Tibial nerve (tissue), 4 donors: ENCODE results near the gene C2CD4B. TPM values are rescaled to one million over a fixed set of nuclear protein-coding genes. Genes with fewer than 3 reads are reported as not detected.

ENCODE experiments used
- DNase-seq, 2 donors: peaks; one replicate each; pipeline ENCODE4 v3.0.0-alpha.2; 2019; ENCODE audit warnings: low spot score in 2 of 2
- H3K27ac ChIP-seq, 4 donors: fragments of 200-600 bp; sonication (generic) in 3 of 4; one replicate each; pipeline ENCODE4 v1.5.1; 2017 to 2019; ENCODE audit warnings: mild to moderate bottlenecking in 1 of 4
- H3K27me3 ChIP-seq, 2 donors: fragments of 200-600 bp; sonication (generic) in 1 of 2; one replicate each; pipeline versions ENCODE4 v1.5.1 to v1.6.0; 2017 to 2019
- H3K36me3 ChIP-seq, 3 donors: fragments of 200-600 bp; sonication (generic); one replicate each; pipeline ENCODE4 v1.5.1; 2018 to 2019
- H3K4me1 ChIP-seq, 4 donors: fragments of 200-600 bp; sonication (generic) in 3 of 4; one replicate each; pipeline ENCODE4 v1.5.1; 2017 to 2019
- H3K4me3 ChIP-seq, 4 donors: fragments of 200-600 bp; sonication (generic) in 3 of 4; one replicate each; pipeline ENCODE4 v1.5.1; 2017 to 2019; ENCODE audit warnings: mild to moderate bottlenecking in 1 of 4, moderate library complexity in 1 of 4
- H3K9me3 ChIP-seq, 4 donors: fragments of 200-600 bp; sonication (generic) in 3 of 4; one replicate each; pipeline ENCODE4 v1.5.1; 2017 to 2019
- EP300 ChIP-seq, 2 donors: sonication (generic); formaldehyde crosslinking; IDR thresholded peaks; one replicate each; pipeline ENCODE4 v1.6.1; 2017; ENCODE audit warnings: antibody characterized with exemption in 2 of 2, mild to moderate bottlenecking in 1 of 2
- POLR2A ChIP-seq, 2 donors: fragments of 450-650 bp; IDR thresholded peaks; one replicate each; pipeline ENCODE4 v1.6.1; 2017; ENCODE audit warnings: antibody characterized with exemption in 2 of 2, mild to moderate bottlenecking in 2 of 2, moderate library complexity in 2 of 2
- WGBS, 2 donors: methylation state at CpG; one replicate each; pipeline ENCODE4 v1.1.5; 2018; 5-methylcytosine and 5-hydroxymethylcytosine counted together
- total RNA-seq, 4 donors: library from RNA; depleted of rRNA; stranded (reverse); fragments of >200 nt; gene quantifications; one replicate each; pipeline ENCODE4 v1.1.0, GENCODE V29; 2016
- TF ChIP-seq, protein P1 (sequence below), 5 experiments: fragments of 200-600 bp in 3 of 5; fragments of 450-650 bp in 2 of 5; sonication (generic) in 3 of 5; IDR thresholded peaks; one replicate each; pipeline ENCODE4 v1.5.1; 2016 to 2019; ENCODE audit warnings: antibody characterized with exemption in 5 of 5, mild to moderate bottlenecking in 3 of 5, moderate library complexity in 2 of 5

The C2CD4B gene
- total RNA-seq, 4 donors from 2014 or later, result 1.8 to 5.5 (median 3.0) TPM

DNA sequence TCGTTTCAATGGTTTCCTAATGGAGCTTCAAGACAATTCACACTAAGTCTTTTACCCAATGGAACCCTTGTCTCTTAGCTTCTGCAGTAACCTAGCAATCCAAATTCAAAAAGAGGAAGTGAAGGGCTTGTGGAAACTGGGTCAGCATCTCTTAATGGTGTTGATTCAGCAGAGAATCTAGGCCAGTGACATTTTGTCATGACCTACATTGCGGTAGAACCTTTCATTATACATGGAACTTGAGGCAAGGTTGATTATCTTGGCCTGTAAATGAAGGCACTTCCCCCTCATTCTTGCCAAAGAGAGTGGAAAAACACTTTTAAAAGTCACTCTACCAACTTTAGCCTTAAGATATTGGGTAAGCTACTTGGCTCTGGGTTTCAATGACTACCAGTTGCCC is 42.8 kb downstream of the C2CD4B start:
- no peak for DNase-seq
- Histone ChIP-seq H3K4me3 (no peak overlapping the region), H3K9me3 (no peaks in the 10 kb centered on the region), H3K27ac (no peak overlapping the region), H3K36me3 (no peaks in the 10 kb centered on the region), H3K27me3 (no peaks in the 10 kb centered on the region), H3K4me1 (peaks cover 0 to 13% (median 5%) of the 10 kb centered on the region in 4 donors)
- WGBS, 2 donors, result 85 to 94% methylated on average over 2 of the region's 2 CpGs
- TF ChIP-seq POLR2A (IDR thresholded peaks at IDR 0.05) (no peak), EP300 (IDR thresholded peaks at IDR 0.05) (no peak)
- TF ChIP-seq, protein P1, sequence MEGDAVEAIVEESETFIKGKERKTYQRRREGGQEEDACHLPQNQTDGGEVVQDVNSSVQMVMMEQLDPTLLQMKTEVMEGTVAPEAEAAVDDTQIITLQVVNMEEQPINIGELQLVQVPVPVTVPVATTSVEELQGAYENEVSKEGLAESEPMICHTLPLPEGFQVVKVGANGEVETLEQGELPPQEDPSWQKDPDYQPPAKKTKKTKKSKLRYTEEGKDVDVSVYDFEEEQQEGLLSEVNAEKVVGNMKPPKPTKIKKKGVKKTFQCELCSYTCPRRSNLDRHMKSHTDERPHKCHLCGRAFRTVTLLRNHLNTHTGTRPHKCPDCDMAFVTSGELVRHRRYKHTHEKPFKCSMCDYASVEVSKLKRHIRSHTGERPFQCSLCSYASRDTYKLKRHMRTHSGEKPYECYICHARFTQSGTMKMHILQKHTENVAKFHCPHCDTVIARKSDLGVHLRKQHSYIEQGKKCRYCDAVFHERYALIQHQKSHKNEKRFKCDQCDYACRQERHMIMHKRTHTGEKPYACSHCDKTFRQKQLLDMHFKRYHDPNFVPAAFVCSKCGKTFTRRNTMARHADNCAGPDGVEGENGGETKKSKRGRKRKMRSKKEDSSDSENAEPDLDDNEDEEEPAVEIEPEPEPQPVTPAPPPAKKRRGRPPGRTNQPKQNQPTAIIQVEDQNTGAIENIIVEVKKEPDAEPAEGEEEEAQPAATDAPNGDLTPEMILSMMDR (IDR thresholded peaks at IDR 0.05), result no peak

DNA sequence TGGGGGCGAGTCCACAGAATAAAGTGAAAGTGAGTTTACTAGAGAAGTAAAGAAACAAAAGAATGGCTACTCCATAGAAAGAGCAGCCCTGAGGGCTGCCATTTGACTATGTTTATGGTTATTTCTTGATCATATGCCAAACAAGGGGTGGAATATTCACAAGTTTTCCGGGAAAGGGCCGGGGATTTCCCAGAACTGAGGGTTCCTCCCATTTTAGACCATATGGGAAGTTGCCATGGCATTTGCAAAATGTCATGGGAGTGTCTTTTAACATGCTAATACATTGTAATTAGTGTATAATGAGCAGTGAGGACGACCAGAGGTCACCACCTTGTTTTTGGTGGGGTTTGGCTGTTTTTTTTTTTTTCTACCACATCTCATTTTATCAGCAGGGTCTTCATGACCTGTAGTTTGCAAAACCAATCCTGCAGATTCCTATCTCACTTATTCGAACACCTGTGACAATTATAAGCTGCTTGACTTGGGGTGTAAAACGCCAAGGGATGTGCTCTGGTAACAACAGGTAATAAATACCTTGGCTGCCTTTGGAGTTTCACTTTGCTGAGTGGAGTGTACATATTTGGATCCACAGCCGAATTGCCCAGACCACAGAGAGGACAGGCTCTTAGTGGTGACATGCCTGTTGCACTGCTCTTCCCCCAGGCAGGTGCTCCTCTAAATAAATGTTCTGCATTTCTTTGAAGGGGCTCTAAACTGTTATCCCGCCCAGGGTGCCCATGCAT is 43.6 kb downstream of the C2CD4B start:
- no peaks in the 10 kb centered on the region for H3K9me3 ChIP-seq
- H3K4me1 ChIP-seq, result peaks cover 0 to 13% (median 5%) of the 10 kb centered on the region in 4 donors
- H3K27ac ChIP-seq, result no peak overlapping the region
- H3K27me3 ChIP-seq, result no peaks in the 10 kb centered on the region
- TF ChIP-seq POLR2A (IDR thresholded peaks at IDR 0.05), result no peak
- TF ChIP-seq, protein P1 (IDR thresholded peaks at IDR 0.05), result no peak
- no peak for TF ChIP-seq EP300 (IDR thresholded peaks at IDR 0.05)
- no peak overlapping the region for H3K4me3 ChIP-seq
- WGBS, 2 donors, result 77 to 79% methylated on average over 8 of the region's 8 CpGs
- no peak for DNase-seq
- H3K36me3 ChIP-seq, result no peaks in the 10 kb centered on the region

DNA sequence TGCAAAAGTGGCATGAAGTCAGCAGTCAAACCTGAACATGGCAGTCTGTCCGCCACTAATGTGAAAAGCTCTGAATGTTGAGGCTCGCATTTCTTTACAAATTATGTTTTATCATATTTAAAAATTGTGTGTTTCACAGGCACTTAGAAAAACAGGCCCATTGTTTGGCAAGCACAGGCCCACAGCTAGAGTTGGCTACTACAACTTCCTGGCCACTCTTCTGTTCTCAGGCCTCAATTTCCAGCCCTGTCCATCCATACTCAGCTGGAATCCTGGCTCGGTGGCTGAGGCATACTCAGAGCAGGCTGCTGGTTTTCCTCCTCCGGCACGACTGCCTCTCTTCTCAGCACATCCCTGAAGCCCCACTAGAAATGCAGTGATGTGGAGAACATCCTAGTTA is 44.3 kb downstream of the C2CD4B start:
- no peak overlapping the region for H3K27ac ChIP-seq
- H3K4me1 ChIP-seq, result peaks cover 0 to 13% (median 5%) of the 10 kb centered on the region in 4 donors
- no peaks in the 10 kb centered on the region for H3K9me3 ChIP-seq
- TF ChIP-seq EP300 (IDR thresholded peaks at IDR 0.05) (no peak), POLR2A (IDR thresholded peaks at IDR 0.05) (no peak)
- TF ChIP-seq, protein P1 (IDR thresholded peaks at IDR 0.05), result no peak
- H3K27me3 ChIP-seq, result no peaks in the 10 kb centered on the region
- H3K4me3 ChIP-seq, result no peak overlapping the region
- no peak for DNase-seq
- H3K36me3 ChIP-seq, result no peaks in the 10 kb centered on the region
- 79 to 89% methylated on average over 5 of the region's 5 CpGs for WGBS, 2 donors

DNA sequence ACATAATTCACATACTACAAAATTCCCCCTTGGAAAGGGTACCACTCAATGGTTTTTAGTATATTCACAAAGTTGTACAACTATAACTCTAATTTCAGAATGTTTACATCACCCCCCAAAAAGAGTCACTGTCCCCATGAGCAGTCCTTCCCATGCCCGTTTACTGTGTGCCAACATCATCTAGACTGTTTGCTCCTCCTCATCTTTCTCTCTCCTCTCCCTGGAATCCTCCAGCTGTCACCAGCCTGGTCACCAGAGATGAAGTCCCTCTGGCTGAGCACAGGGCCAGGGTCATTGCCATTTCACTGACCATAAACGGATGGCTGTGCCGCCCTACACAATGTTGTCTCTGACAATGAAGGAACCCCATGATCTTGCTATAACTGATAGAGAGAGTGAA is 45.2 kb downstream of the C2CD4B start:
- Histone ChIP-seq H3K4me3 (no peak overlapping the region), H3K36me3 (no peaks in the 10 kb centered on the region), H3K4me1 (peaks cover 0 to 13% (median 5%) of the 10 kb centered on the region in 4 donors), H3K9me3 (no peaks in the 10 kb centered on the region), H3K27ac (peak overlapping the region in 2 of 4 donors; percentile 24 to 54), H3K27me3 (no peaks in the 10 kb centered on the region)
- DNase-seq, result no peak
- WGBS, 2 donors, result 92 to 100% methylated on average over 3 of the region's 3 CpGs
- TF ChIP-seq, protein P1 (IDR thresholded peaks at IDR 0.05), result no peak
- TF ChIP-seq POLR2A (IDR thresholded peaks at IDR 0.05) (no peak), EP300 (IDR thresholded peaks at IDR 0.05) (no peak)

DNA sequence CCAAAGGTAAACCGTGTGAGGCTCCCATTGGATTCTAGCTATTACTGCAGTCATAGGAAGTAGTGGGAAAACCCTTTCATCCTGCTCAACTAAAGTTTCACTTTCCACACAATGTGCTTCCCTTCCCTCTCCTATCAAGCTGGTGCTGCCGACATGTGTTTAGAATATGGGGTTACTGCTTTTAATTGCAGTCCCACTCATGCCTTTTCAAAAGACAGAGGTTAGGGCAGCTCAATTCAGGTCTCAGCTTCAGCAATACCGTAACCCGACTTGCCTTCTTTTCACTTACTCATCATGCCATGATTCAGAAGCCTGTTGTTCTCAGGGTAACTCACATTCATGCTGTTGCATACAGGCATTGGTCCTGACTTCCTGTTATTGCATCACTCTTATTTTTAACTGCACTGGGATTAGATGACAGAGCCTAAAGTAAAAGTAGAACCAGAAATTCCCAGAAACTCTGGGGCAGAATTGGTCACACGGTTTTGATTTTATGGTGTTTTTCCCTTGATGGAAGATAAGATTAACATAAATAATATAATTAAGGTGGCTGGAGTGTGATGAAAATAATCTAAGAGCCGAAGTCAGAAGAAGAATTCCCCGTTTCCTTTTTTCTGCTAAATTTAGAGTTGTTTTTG is 45.7 kb downstream of the C2CD4B start:
- TF ChIP-seq EP300 (IDR thresholded peaks at IDR 0.05), result peak in 1 of 2 donors; percentile 59
- TF ChIP-seq, protein P1 (IDR thresholded peaks at IDR 0.05), result no peak
- peak in 1 of 2 donors; percentile 23 for DNase-seq
- peaks cover 0 to 13% (median 5%) of the 10 kb centered on the region in 4 donors for H3K4me1 ChIP-seq
- H3K27ac ChIP-seq, result peak overlapping the region in 2 of 4 donors; percentile 29 to 54
- no peaks in the 10 kb centered on the region for H3K9me3 ChIP-seq
- H3K36me3 ChIP-seq, result no peaks in the 10 kb centered on the region
- peak overlapping the region in 1 of 4 donors; percentile 23 for H3K4me3 ChIP-seq
- WGBS, 2 donors, result 45 to 48% methylated on average over 7 of the region's 7 CpGs
- H3K27me3 ChIP-seq, result no peaks in the 10 kb centered on the region
